IMR-90 (cell line): Measurements from ENCODE around the gene ASPRV1.

Source experiments
- CEBPB ChIP-seq: IDR thresholded peaks from 2 replicates; pipeline ENCODE4 v1.6.1; 2012; ENCODE audit warnings: low read depth, low read length, improper control_type of control experiment
- CHD1 ChIP-seq: IDR thresholded peaks from 2 replicates; pipeline ENCODE4 v1.6.1; 2012; ENCODE audit warnings: low read depth, low read length, improper control_type of control experiment
- CTCF ChIP-seq: conservative IDR thresholded peaks from 2 replicates; pipeline ENCODE4 v1.5.1; 2012; ENCODE audit warnings: mild to moderate bottlenecking, low read depth, low read length, improper control_type of control experiment
- FOS ChIP-seq: fragments of 150-350 bp; IDR thresholded peaks from 2 replicates; pipeline ENCODE4 v1.6.1; 2016; ENCODE audit warnings: low read depth, low read length
- MXI1 ChIP-seq: IDR thresholded peaks from 2 replicates; pipeline ENCODE4 v1.6.1; 2012; ENCODE audit warnings: low read depth, mild to moderate bottlenecking, low read length, moderate library complexity, borderline replicate concordance
- POLR2A ChIP-seq: IDR thresholded peaks from 2 replicates; pipeline ENCODE4 v1.6.1; 2012; ENCODE audit warnings: mild to moderate bottlenecking, low read depth, low read length
- RAD21 ChIP-seq: IDR thresholded peaks from 2 replicates; pipeline ENCODE4 v1.6.1; 2012; ENCODE audit warnings: low read length, improper control_type of control experiment
- RFX5 ChIP-seq: IDR thresholded peaks from 2 replicates; pipeline ENCODE4 v1.8.0; 2012; ENCODE audit warnings: low read depth, mild to moderate bottlenecking, low read length, moderate library complexity
- USF2 ChIP-seq: fragments of 150-350 bp; IDR thresholded peaks from 2 replicates; pipeline ENCODE4 v1.6.1; 2017; ENCODE audit warnings: mild to moderate bottlenecking, antibody characterized with exemption, low read length, low read depth

GRCh38 chr2:69997015-69997830 is 35.8 kb upstream of the ASPRV1 start:
- no peak for TF ChIP-seq CTCF
- TF ChIP-seq MXI1 = no peak
- no peak for TF ChIP-seq CEBPB
- TF ChIP-seq FOS = 0 out of 2 replicates have a peak, but pooled peaks have one; percentile 9
- no peak for TF ChIP-seq RAD21
- no peak for TF ChIP-seq RFX5
- TF ChIP-seq CHD1 = no peak
- no peak for TF ChIP-seq POLR2A
- TF ChIP-seq USF2 = no peak
